WTC11 (cell line): ENCODE results near the gene PIP4K2A. TPM values are rescaled to one million over a fixed set of nuclear protein-coding genes. Genes with fewer than 3 reads are reported as not detected.

ENCODE experiments used
- ATAC-seq: fragments of 200-7000 bp; cut with Tn5 transposase; 2 replicates; pipeline ENCODE4 v1.10.0; 2021; ENCODE audit warnings: mild to moderate bottlenecking, moderate library complexity
- CTCF ChIA-PET: fragments of 300-600 bp; sonication (Branson Sonifier 250); formaldehyde crosslinking; loops from one replicate; lab custom pipeline; 2021; ENCODE audit warnings: antibody characterized with exemption; lab: Charles Lee
- POLR2A ChIA-PET: fragments of 350-600 bp; sonication (Branson Sonifier 250); formaldehyde crosslinking; loops from one replicate; lab custom pipeline; 2021; ENCODE audit warnings: antibody characterized with exemption; lab: Charles Lee
- DNase-seq: peaks from one replicate; pipeline ENCODE4 v3.0.0; 2021; ENCODE audit warnings: low spot score
- H3K27ac Mint-ChIP-seq: 2 replicates; pipeline ENCODE4 v1.8.0; 2021; ENCODE audit warnings: mixed read lengths
- H3K27me3 Mint-ChIP-seq: 2 replicates; pipeline ENCODE4 v1.8.0; 2021; ENCODE audit warnings: low read depth, mild to moderate bottlenecking, moderate library complexity, mixed read lengths
- H3K36me3 Mint-ChIP-seq: 2 replicates; pipeline ENCODE4 v1.8.0; 2021; ENCODE audit warnings: mixed read lengths
- H3K4me1 Mint-ChIP-seq: 2 replicates; pipeline ENCODE4 v1.8.0; 2022; ENCODE audit warnings: mixed read lengths
- H3K4me3 Mint-ChIP-seq: 2 replicates; pipeline ENCODE4 v1.8.0; 2021; ENCODE audit warnings: mild to moderate bottlenecking, moderate library complexity, mixed read lengths
- H3K9me3 Mint-ChIP-seq: 2 replicates; pipeline ENCODE4 v1.8.0; 2021; ENCODE audit warnings: mixed read lengths
- ATF6 ChIP-seq: sonication (generic); formaldehyde crosslinking; IDR thresholded peaks from 2 replicates; pipeline ENCODE4 v1.8.1; 2023; ENCODE audit warnings: mild to moderate bottlenecking, missing genetic modification reagents
- CBFB ChIP-seq: sonication (generic); formaldehyde crosslinking; IDR thresholded peaks from 2 replicates; pipeline ENCODE4 v1.8.1; 2022; ENCODE audit warnings: mild to moderate bottlenecking, low read depth, missing genetic modification reagents
- ELF4 ChIP-seq: sonication (generic); formaldehyde crosslinking; IDR thresholded peaks from 2 replicates; pipeline ENCODE4 v1.8.1; 2022; ENCODE audit warnings: low read depth, mild to moderate bottlenecking, moderate library complexity, missing genetic modification reagents
- EMX1 ChIP-seq: fragments of 250-450 bp; sonication (Bioruptor Pico); IDR thresholded peaks from 2 replicates; pipeline ENCODE4 v1.8.0; 2021; ENCODE audit warnings: mild to moderate bottlenecking
- ETV6 ChIP-seq: sonication (generic); formaldehyde crosslinking; IDR thresholded peaks from 2 replicates; pipeline ENCODE4 v1.8.1; 2022; ENCODE audit warnings: mild to moderate bottlenecking, missing genetic modification reagents
- FOXJ3 ChIP-seq: sonication (generic); formaldehyde crosslinking; IDR thresholded peaks from 2 replicates; pipeline ENCODE4 v1.9.0; 2021; ENCODE audit warnings: missing genetic modification reagents, mild to moderate bottlenecking, borderline replicate concordance
- FOXP1 ChIP-seq: sonication (generic); formaldehyde crosslinking; IDR thresholded peaks from 2 replicates; pipeline ENCODE4 v1.8.0; 2022; ENCODE audit warnings: missing genetic modification reagents, mild to moderate bottlenecking, moderate library complexity, borderline replicate concordance
- GABPB1 ChIP-seq: sonication (generic); formaldehyde crosslinking; IDR thresholded peaks from 2 replicates; pipeline ENCODE4 v1.8.1; 2023; ENCODE audit warnings: mild to moderate bottlenecking, missing genetic modification reagents
- GTF2I ChIP-seq: fragments of 250-450 bp; sonication (Bioruptor Pico); conservative IDR thresholded peaks from 2 replicates; pipeline ENCODE4 v1.4.0; 2021; ENCODE audit warnings: mild to moderate bottlenecking
- NFE2L1 ChIP-seq: sonication (generic); formaldehyde crosslinking; IDR thresholded peaks from 2 replicates; pipeline ENCODE4 v1.8.1; 2023; ENCODE audit warnings: missing genetic modification reagents
- NFYB ChIP-seq: sonication (generic); formaldehyde crosslinking; conservative IDR thresholded peaks from 2 replicates; pipeline ENCODE4 v1.8.0; 2022; ENCODE audit warnings: low read depth, missing genetic modification reagents
- PRDM15 ChIP-seq: sonication (generic); formaldehyde crosslinking; IDR thresholded peaks from 2 replicates; pipeline ENCODE4 v1.8.0; 2022; ENCODE audit warnings: missing genetic modification reagents
- SMAD3 ChIP-seq: sonication (generic); formaldehyde crosslinking; IDR thresholded peaks from 2 replicates; pipeline ENCODE4 v1.8.0; 2022; ENCODE audit warnings: missing genetic modification reagents, mild to moderate bottlenecking, borderline replicate concordance
- ZNF512 ChIP-seq: sonication (generic); formaldehyde crosslinking; IDR thresholded peaks from 2 replicates; pipeline ENCODE4 v1.8.1; 2022; ENCODE audit warnings: missing genetic modification reagents, borderline replicate concordance
- total RNA-seq: library from RNA; stranded (reverse); gene quantifications from 3 replicates; pipeline ENCODE4 v1.2.3, GENCODE V29; 2021
- TF ChIP-seq, protein P1 (sequence below): sonication (generic); formaldehyde crosslinking; IDR thresholded peaks from 2 replicates; pipeline ENCODE4 v1.8.1; 2023; ENCODE audit warnings: mild to moderate bottlenecking, moderate library complexity, missing genetic modification reagents
- TF ChIP-seq, protein P2 (sequence below): sonication (generic); formaldehyde crosslinking; IDR thresholded peaks from 2 replicates; pipeline ENCODE4 v1.8.0; 2022; ENCODE audit warnings: mild to moderate bottlenecking, missing genetic modification reagents
- TF ChIP-seq, protein P3 (sequence below): fragments of 250-450 bp; sonication (Bioruptor Pico); IDR thresholded peaks from 2 replicates; pipeline ENCODE4 v1.9.0; 2021; ENCODE audit warnings: mild to moderate bottlenecking
- TF ChIP-seq, protein P4 (sequence below): fragments of 200-600 bp; IDR thresholded peaks from 2 replicates; pipeline ENCODE4 v1.8.0; 2022; ENCODE audit warnings: antibody characterized with exemption
- TF ChIP-seq, protein P5 (sequence below): fragments of 250-450 bp; sonication (Bioruptor Pico); IDR thresholded peaks from 2 replicates; pipeline ENCODE4 v1.9.0; 2021; ENCODE audit warnings: mild to moderate bottlenecking

Gene PIP4K2A
- total RNA-seq, 1 experiment from 2014 or later: 47.5 TPM

DNA sequence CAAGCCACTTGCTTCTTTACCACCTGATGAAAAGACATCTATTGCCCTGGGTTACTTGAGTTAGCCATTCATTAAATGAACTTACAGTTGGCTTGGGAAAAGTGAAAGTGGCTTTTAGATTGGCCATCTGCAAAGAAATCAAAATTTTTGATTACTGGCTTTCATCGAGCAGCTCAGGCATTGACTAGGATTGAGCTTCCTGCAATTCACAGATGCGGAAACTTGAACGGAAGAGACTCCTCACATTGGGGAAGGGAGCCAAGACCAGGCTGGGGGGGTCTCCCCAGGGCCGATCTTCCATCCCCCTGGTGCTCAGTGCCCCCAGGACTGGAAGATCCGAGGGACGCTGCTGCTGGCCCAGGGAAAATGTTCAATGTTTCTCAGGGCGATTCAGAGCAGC lies 145.4 kb downstream of the PIP4K2A start (continued):
- TF ChIP-seq, protein P1, sequence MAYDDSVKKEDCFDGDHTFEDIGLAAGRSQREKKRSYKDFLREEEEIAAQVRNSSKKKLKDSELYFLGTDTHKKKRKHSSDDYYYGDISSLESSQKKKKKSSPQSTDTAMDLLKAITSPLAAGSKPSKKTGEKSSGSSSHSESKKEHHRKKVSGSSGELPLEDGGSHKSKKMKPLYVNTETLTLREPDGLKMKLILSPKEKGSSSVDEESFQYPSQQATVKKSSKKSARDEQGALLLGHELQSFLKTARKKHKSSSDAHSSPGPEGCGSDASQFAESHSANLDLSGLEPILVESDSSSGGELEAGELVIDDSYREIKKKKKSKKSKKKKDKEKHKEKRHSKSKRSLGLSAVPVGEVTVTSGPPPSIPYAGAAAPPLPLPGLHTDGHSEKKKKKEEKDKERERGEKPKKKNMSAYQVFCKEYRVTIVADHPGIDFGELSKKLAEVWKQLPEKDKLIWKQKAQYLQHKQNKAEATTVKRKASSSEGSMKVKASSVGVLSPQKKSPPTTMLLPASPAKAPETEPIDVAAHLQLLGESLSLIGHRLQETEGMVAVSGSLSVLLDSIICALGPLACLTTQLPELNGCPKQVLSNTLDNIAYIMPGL (CRISPR knock-in tag): no peak
- TF ChIP-seq NFE2L1 (CRISPR knock-in tag) (no peak), CBFB (no peak)
- TF ChIP-seq, protein P2, sequence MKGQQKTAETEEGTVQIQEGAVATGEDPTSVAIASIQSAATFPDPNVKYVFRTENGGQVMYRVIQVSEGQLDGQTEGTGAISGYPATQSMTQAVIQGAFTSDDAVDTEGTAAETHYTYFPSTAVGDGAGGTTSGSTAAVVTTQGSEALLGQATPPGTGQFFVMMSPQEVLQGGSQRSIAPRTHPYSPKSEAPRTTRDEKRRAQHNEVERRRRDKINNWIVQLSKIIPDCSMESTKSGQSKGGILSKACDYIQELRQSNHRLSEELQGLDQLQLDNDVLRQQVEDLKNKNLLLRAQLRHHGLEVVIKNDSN (CRISPR knock-in tag): no peak

DNA sequence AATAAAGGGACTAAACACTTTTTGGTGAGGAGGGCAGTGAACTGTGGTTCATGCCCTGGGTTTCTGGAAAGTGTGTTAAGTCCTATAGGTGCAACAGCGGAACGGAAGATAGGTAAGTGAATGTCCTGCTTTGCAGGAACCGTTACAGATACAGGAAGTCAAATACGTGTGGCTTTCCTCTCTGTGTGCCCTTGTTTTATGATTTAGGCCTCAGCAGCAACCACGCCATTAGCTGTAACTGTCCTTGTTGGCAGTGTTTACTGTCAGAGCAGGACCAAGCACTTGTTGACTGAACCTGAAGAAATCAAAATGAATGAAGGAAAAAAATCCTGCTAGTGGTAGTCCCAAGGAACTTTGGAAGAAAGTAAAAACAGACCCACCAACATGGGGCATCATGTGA lies 150.3 kb downstream of the PIP4K2A start:
- Mint-ChIP-seq H3K27me3 (no peaks in the 10 kb centered on the region), H3K4me1 (peaks cover 53% of the 10 kb centered on the region), H3K9me3 (no peaks in the 10 kb centered on the region), H3K4me3 (no peak overlapping the region), H3K36me3 (peaks cover 22% of the 10 kb centered on the region), H3K27ac (0 out of 2 replicates have a peak overlapping the region, but pooled peaks have one; percentile 38)
- ATAC-seq: no peak
- ChIA-PET POLR2A (no interaction called here), CTCF (no interaction called here)
- TF ChIP-seq GABPB1 (CRISPR knock-in tag) (no peak), NFYB (CRISPR knock-in tag) (no peak), GTF2I (CRISPR knock-in tag) (no peak), ATF6 (no peak), FOXJ3 (CRISPR knock-in tag) (no peak), PRDM15 (no peak), ELF4 (CRISPR knock-in tag) (no peak), ETV6 (CRISPR knock-in tag) (no peak)
- TF ChIP-seq, protein P3, sequence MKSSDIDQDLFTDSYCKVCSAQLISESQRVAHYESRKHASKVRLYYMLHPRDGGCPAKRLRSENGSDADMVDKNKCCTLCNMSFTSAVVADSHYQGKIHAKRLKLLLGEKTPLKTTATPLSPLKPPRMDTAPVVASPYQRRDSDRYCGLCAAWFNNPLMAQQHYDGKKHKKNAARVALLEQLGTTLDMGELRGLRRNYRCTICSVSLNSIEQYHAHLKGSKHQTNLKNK (CRISPR knock-in tag): no peak
- TF ChIP-seq, protein P4, sequence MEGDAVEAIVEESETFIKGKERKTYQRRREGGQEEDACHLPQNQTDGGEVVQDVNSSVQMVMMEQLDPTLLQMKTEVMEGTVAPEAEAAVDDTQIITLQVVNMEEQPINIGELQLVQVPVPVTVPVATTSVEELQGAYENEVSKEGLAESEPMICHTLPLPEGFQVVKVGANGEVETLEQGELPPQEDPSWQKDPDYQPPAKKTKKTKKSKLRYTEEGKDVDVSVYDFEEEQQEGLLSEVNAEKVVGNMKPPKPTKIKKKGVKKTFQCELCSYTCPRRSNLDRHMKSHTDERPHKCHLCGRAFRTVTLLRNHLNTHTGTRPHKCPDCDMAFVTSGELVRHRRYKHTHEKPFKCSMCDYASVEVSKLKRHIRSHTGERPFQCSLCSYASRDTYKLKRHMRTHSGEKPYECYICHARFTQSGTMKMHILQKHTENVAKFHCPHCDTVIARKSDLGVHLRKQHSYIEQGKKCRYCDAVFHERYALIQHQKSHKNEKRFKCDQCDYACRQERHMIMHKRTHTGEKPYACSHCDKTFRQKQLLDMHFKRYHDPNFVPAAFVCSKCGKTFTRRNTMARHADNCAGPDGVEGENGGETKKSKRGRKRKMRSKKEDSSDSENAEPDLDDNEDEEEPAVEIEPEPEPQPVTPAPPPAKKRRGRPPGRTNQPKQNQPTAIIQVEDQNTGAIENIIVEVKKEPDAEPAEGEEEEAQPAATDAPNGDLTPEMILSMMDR: no peak
- DNase-seq: no peak

DNA sequence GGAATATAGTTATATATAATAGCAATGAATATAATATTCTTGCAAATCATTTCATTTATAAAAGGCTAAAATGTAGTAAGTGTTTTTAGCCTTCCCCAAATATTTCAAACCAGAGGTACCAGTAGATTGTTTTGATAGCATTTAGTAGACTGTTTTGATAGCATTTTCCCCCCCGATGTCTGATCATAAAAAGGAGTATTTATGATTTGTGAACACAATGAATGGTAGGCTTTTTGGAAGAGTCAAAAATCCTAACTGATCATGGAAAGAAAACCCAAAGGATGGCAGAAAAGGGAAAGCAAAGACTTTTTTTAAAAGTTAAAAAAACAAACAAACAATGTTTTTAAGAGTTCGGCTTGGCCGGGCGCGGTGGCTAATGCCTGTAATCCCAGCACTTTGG lies 152.5 kb downstream of the PIP4K2A start:
- no peaks in the 10 kb centered on the region for H3K27me3 Mint-ChIP-seq
- no peak overlapping the region for H3K27ac Mint-ChIP-seq
- no peak overlapping the region for H3K4me3 Mint-ChIP-seq
- ATAC-seq (no peak), DNase-seq (no peak)
- CTCF ChIA-PET: no interaction called here
- H3K36me3 Mint-ChIP-seq: peaks cover 14% of the 10 kb centered on the region
- POLR2A ChIA-PET: interaction anchor here (0.7 kb wide), 1 partner anchor 91 kb away, joined by 10 read pairs; no protein-coding TSS in a partner anchor
- peaks cover 42% of the 10 kb centered on the region for H3K4me1 Mint-ChIP-seq
- no peaks in the 10 kb centered on the region for H3K9me3 Mint-ChIP-seq
- no peak for TF ChIP-seq ZNF512 (CRISPR knock-in tag)
- TF ChIP-seq, protein P5, sequence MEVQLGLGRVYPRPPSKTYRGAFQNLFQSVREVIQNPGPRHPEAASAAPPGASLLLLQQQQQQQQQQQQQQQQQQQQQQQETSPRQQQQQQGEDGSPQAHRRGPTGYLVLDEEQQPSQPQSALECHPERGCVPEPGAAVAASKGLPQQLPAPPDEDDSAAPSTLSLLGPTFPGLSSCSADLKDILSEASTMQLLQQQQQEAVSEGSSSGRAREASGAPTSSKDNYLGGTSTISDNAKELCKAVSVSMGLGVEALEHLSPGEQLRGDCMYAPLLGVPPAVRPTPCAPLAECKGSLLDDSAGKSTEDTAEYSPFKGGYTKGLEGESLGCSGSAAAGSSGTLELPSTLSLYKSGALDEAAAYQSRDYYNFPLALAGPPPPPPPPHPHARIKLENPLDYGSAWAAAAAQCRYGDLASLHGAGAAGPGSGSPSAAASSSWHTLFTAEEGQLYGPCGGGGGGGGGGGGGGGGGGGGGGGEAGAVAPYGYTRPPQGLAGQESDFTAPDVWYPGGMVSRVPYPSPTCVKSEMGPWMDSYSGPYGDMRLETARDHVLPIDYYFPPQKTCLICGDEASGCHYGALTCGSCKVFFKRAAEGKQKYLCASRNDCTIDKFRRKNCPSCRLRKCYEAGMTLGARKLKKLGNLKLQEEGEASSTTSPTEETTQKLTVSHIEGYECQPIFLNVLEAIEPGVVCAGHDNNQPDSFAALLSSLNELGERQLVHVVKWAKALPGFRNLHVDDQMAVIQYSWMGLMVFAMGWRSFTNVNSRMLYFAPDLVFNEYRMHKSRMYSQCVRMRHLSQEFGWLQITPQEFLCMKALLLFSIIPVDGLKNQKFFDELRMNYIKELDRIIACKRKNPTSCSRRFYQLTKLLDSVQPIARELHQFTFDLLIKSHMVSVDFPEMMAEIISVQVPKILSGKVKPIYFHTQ (CRISPR knock-in tag): no peak
- no peak for TF ChIP-seq SMAD3 (CRISPR knock-in tag)
- TF ChIP-seq FOXP1 (CRISPR knock-in tag): no peak
- TF ChIP-seq EMX1 (CRISPR knock-in tag): no peak
